ENCODE results near the gene LIPM.
"Not testable (repeated sequence)": the region's sequence is repeated elsewhere in the genome, so short reads cannot be mapped to it uniquely, and the experiment has no call there.

Gene LIPM

DNA sequence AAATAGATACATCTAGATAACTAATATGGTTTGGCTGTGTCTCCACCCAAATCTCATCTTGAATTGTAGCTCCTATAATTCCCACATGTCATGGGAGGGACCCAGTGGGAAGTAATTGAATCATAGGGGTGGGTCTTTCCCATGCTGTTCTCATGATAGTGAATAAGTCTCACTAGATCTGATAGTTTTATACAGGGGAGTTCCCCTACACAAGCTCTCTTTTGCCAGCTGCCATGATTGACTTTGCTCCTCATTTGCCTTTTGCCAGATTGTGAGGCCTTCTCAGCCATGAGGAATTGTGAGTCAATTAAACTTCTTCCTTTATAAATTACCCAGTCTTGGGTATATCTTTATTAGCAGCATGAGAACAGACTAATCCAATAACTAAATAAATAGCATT is 35.1 kb downstream of the LIPM start:
- not testable (repeated sequence) for DNase-seq (ENCODE audit: low read depth in 1 of 2, low spot score in 1 of 2)

DNA sequence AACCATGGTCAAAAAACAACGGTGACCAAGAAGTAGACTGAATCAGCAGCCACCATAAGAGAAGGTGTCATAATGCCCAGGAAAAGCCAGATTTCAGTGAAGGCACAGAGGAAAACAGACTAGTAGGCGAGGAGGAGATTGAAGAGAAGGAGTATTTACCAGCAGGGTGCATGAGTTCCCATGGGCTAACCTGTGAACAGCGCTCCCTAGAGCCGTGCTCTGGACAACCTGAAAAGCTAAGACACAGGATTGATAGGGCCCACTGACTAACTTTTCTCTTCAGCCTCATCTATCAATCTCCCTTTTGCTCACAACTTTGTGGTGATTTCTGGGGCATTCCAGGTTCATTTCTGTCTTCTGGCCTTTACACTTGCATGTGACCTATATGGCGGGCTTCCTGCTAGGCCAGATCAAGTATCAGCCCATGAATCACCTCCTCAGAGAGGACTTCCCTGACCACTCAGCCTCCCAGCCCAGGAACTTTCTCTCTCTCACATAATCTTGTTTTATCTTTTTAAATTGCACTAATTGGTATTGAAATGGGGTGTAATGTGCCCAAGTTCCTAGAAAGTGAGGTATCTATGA is 36.3 kb downstream of the LIPM start:
- DNase-seq (ENCODE audit: low read depth in 1 of 2, low spot score in 1 of 2), result no peak

DNA sequence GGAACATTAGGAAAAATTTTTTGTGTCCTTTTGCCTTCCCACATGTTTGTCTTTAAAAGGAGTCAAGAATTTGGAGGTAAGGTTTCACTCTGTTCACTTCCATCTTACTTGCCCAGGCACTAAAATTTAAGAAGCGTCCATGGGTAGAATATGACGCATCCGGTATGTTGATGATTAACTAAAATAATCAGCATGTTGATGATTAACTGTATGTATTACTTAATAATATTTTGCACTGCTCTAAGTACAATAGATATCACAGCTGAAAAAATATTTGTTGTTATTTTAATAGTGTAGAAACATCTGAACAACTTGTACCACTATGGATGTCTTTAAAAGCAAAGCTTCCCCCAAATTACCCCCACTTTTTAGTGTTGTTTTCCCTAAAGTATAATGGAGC is 37.6 kb downstream of the LIPM start:
- DNase-seq (ENCODE audit: low read depth in 1 of 2, low spot score in 1 of 2), result no peak

DNA sequence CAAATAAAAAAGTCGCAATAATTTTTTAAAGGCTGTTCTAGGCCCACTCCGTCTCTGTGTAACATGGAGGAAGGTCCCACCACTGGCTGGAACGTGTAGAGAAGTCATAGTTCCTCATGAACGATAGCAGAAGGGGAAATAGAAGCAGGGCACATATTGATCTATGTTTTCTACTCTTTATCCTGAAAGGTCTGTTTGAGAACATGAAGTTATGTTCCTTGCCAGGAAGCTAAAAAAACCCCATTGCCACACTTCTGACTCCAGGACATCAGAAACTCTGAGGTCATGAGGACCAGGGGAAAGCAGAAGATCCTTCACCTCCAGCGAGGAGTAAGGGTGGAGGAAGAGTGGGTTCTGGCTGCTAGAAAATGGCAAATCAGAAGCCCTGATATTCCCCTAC is 38.4 kb downstream of the LIPM start:
- no peak for DNase-seq (ENCODE audit: low read depth in 1 of 2, low spot score in 1 of 2)

DNA sequence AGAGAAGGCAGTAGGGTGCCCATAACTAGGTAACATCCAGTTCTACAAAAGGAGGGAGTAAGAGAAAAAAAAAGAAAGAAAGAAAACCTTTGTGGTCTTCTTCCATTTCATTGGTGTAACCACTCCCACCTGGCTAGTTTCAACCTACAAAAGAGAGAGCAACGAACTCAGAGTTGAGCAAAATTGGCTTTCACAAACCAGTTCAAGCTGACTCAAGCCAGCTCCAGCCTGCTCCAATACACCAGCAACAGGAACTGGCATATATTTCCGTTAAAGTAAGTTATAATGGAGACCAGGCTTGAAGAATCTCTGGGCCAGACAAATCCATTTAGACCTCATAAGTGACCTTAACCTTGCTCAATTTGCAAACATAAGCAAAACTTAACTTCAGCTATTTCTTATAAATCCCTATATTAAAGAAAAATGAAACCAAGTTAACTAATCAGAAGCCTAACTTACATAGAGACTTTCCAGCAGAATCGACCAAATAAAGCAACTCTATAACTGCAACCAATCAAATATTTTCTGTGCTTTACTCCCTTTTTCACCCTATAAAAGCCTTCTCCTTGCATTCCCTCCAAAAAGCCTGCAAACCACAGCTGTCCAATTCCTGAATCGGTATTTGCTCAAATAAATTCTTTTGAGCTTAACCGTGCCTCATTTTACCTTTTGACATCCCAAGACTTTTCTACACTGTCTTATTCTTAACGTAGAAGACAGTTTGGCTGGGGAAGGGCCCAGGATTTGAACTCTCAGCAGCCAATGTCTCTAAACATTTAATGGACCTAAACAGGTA is 39.0 kb downstream of the LIPM start:
- no peak for DNase-seq (ENCODE audit: low read depth in 1 of 2, low spot score in 1 of 2)

DNA sequence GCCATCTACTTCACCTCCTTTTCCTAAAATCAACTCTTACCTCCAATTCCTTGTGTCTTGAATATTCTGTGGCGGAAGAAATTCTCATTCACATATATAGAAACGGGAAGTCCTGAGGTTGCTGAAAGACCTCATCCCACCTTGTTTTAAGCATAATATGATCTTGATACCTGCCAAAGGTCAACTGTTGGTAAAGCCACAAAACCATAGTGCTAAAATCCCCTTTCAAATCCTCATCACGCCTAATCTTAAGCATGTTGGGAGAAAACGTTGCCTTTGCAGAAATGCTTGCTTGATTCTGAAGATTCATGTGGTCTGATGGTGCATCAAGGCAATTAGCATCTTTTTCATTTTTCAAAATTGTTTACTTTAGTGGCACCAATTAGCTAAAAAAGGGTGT is 40.6 kb downstream of the LIPM start:
- no peak for DNase-seq (ENCODE audit: low read depth in 1 of 2, low spot score in 1 of 2)

DNA sequence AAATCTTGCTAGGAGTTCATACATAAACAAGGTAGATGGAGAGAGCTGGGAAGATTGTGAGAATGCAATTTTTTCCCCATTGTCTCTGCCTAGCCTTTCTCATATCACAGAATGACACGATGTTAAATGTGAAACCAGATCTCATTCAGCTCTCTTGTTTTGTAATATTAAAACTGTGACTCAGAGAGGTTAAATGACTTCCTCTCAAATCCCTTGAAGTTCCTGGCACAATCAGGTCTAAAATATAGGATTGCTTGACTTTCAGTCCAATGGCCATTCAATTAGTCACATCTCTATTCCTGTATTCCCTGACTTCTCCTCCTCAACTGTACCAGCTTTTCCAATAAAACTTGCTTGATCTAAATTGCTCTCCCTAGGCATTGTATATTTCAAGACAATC is 46.0 kb downstream of the LIPM start:
- no peak for DNase-seq (ENCODE audit: low read depth in 1 of 2, low spot score in 1 of 2)

DNA sequence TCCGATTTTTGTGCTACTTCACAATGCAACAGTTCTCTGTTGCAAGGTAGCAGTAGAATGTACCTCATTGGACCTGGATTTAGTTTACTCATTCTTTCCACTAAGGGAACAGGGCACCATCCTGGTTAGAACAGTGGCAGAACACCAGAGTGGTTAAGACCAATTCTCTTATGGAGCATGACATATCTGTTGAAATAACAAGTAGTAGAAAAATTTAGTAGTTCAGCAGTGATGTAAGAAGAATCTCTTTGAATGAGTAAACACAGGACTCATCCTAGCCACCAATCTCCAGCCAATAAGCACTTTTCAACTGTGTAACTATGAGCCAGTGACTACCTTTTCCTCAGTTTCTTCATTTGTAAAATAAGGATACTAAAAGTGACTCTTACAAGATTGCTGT is 46.7 kb downstream of the LIPM start:
- DNase-seq (ENCODE audit: low read depth in 1 of 2, low spot score in 1 of 2), result no peak

DNA sequence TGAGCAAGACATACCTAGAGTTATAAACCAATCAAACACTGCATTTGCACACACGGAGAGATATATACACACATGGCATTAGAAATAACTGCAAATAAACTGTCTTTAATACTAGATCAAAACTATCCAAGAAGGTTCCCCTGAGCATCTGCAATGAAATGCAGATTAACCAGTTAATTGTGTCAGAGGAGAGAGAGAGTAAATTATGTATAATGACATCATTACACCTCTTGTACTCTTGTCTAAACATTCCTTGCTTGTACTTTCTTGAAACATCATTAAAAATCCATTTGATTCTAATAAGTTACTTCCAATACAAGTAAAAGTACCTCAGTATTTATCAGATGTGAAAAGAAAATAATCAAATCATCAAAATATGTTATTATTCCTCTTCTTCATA is 48.2 kb downstream of the LIPM start:
- DNase-seq (ENCODE audit: low read depth in 1 of 2, low spot score in 1 of 2), result no peak

DNA sequence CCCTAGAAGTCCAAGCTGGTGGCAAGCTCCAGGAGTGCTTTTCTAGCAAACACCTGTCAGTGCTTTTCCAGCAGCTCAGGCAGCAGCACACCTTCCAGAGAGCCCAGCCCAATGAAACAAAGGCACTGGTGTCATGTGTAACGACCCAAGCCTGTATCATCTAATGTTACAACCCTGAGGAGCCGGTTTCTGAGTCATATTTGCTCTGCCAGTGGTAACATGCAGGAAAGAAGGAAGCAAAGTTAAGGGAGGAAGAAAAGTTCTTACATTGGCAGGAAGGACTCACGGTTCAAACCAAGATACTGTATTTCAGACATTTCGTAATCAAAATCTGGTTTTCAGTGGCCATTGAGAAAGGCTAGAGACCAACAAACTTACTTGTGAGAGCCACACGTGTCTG is 49.2 kb downstream of the LIPM start, which contains the start of gene ANKRD22:
TSS of gene ANKRD22 (minus strand) at position 139 of the 400 bp plus-strand sequence. CDS start 237 bp downstream, outside the sequence.
- no peak for DNase-seq (ENCODE audit: low read depth in 1 of 2, low spot score in 1 of 2)

DNA sequence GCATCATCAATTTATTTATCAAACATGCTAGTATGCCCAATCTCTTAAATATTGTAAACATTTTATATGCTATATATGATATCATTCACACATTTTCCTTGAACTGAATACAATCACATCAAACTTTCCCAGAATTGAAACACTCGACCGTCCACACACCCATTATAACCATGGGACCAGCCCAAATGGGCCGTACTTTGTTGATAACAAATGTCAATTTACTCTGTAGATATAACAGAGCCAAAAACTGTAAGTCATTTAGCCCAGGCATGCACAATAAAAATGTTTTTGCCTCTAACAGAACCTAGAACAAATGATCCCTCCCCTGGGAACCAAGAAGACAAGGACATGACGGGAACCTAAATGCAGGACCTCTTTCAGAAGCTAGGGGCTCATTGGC is 49.8 kb downstream of the LIPM start:
- no peak for DNase-seq (ENCODE audit: low read depth in 1 of 2, low spot score in 1 of 2)

DNA sequence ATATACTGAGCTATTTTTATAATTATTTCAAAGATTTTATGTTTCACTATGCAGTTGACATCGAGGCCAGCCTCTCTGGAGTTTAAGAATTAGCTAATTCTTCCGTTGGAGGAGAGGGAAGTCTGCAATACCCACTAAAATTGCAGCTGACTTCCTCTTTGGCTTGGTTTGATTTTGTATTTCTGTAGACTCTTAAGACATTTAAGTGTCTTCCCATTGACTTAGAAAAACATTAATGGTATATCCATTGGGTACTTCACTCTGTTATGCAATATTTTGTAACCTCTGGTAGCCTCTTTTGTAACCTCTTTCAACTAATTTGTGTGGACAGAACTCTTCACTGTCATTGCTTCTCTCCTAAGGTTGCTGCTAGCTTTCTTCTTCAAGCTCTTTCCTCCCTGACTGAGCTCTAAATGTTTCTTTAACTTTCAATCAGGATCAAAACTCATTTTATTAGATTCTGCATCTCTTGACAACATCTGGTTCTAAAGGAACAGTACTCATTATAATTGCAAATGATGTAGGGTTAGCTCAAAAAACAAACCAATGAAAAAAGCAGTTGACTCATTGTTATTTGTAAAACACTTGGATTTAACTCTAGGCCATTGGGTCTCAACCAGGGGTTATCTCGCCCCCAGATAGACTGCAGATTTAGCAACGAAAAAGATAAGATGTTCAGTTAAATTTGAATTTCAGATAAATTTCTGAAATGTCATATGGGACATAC is 50.8 kb downstream of the LIPM start:
- no peak for DNase-seq (ENCODE audit: low read depth in 1 of 2, low spot score in 1 of 2)

DNA sequence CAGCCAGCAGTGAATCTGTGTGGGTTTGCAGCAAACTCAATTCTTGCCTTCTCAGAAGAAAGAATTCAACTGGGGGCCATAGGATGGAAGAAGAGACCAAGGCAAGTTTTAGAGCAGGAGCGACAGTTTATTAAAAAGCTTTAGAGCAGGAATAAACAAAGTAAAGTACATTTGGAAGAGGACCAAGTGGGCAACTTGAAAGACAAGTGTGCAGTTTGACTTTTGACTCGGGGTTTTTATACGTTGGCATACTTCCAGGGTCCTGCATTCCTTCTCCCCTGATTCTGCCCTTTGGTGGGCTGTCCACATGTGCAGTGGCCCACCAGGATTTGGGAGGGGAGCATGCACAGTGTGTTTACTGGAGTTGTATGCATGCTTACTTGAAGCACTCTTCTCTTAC is 52.2 kb downstream of the LIPM start:
- no peak for DNase-seq (ENCODE audit: low read depth in 1 of 2, low spot score in 1 of 2)

DNA sequence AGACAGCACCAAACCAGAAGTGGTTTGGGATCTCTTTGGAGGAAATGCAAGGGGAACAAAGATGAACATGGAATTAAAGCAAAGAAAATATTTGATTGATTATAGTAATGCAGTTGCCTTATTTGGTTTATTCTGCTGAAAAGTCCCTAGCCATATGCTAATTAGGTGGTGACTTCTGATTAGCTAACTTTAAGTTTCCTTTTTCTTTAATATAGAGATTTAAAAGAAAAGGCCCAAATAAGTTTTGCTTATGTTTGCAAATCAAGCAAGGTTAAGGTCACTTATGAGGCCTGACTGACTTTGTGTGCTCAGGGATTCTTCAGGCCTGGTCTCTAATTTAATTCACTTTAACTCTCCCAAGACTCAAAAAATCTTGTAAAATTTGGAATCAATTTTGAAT is 55.3 kb downstream of the LIPM start:
- no peak for DNase-seq (ENCODE audit: low read depth in 1 of 2, low spot score in 1 of 2)

DNA sequence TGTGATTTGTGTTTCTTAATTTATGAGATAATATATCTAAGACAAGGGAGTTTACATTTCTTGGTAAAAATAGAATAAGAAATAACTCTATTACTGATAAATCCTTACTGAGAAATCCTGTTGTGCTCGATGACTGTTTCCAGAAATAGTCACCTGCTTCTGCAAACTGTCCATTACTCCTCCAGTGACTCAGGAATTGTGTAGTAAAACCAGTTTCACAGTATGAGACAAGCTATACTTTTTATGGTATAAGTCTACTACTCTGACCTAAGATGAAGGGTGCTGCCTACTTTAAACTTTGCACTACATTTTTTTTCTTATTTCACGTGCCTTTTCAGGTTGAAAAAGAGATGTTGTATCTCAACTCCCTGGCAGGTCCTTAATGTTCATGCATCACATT is 56.0 kb downstream of the LIPM start:
- DNase-seq (ENCODE audit: low read depth in 1 of 2, low spot score in 1 of 2), result no peak

DNA sequence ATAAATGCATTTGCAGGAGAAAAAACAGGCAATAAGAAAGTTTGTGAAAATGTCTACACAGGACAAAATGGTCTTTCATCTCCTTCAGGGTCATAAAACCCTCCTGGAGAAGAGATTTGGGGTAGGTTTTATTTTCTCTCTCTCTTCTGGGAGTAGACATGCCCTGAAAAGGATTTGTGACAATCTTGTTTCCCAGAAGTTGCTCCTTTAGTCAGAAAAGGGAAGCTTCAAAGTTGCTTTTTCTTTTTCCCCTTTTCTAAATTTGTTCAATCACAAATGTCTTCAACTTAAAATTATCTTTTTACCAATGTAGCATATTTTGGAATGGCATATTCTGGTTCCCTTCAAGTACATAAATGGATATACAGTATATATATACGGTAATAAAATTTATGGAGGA is 58.5 kb downstream of the LIPM start:
- DNase-seq (ENCODE audit: low read depth in 1 of 2, low spot score in 1 of 2), result no peak

DNA sequence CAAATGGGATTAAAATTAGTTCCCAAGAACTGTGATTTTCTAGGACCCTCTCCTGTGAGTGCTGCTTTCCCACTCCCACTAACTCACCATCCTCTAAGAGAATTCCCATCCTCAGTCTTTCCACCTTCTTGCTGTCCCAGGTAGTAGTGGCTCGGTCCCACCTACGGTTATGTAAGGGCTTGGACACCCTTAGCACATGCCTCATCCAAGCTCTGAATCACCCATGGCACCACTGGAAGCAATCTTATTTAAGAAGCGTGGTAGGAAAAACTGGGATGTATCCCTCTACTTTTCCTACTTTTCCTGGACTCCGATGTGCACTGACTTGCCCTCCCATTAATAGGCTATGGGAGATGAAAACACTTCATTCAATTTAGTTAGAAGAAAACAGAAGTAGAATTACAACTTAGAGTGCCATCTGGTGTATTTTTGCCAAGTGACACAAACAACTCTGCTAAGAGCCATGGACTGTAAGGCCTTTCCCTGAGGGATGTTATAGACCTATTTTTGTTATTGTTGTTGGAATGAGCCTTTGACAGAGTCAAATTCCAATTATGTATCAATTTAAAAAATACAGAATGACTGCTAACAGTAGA is 62.8 kb downstream of the LIPM start:
- no peak for DNase-seq (ENCODE audit: low read depth in 1 of 2, low spot score in 1 of 2)

DNA sequence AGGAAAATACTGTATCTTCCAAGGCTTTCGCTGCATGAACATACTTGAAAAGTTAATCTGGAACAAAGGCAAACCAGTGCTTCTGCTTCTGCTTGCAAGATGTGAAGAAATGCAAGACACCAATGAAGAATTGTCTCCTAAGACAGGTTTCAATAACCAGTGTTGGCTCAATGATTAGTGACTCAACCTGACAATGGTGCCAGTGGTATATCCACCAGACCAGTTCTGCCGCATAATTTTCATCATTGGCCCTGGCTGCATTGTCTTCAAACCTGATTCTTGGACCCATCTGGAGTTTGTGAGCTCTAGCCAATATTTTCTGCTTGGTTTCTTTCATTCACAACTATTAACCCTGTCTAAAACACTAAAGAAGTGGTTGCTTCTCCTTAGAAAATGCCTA is 63.9 kb downstream of the LIPM start:
- DNase-seq (ENCODE audit: low read depth in 1 of 2, low spot score in 1 of 2), result no peak

DNA sequence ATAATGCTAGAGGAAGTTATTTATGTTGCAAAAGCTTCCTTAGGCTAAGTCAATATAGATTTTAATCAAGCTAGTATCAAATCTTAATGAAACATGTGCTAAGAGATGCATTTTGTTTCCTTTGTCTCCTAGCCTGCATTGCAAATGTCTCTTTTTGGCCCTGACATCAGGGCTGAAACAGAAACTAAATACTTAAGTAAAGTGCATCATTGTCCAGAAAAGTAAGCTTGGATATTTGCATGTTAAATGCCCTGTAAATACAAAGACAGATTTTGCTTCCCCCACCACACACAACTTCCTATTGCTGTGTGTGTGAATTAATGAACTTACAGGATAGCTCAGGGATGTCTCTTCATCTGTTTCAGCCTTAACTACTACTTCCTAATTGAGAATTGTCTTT is 67.6 kb downstream of the LIPM start:
- no peak for DNase-seq (ENCODE audit: low read depth in 1 of 2, low spot score in 1 of 2)

Data from stimulated activated CD4-positive, alpha-beta T cell treated with anti-CD3 and anti-CD28 coated beads, Interleukin-15, amount 100 ng/mL, for 1 hour (primary cell).